SK-N-MC (cell line): ENCODE results near the gene EFS.

Experiments used
- EZH2 ChIP-seq: fragments of 200-600 bp; sonication (generic); IDR thresholded peaks from one replicate; pipeline ENCODE4 v1.6.1; 2017; ENCODE audit warnings: antibody characterized with exemption
- FOXP2 ChIP-seq: optimal IDR thresholded peaks from 2 replicates; pipeline ENCODE3; 2011; ENCODE audit warnings: mild to moderate bottlenecking, moderate library complexity; ENCODE audit not compliant: insufficient read depth; ENCODE audit errors: extremely low read length, control extremely low read depth
- POLR2AphosphoS5 ChIP-seq: IDR thresholded peaks from 2 replicates; pipeline ENCODE4 v1.6.1; 2012; ENCODE audit warnings: mild to moderate bottlenecking, low read depth, low read length, borderline replicate concordance

- TF ChIP-seq EZH2 (no peak), FOXP2 (no peak), POLR2AphosphoS5 (no peak)
Measured at GRCh38 chr14:23322568-23323517, 42.1 kb downstream of the EFS start.
